Glutamatergic neuron (in vitro differentiated cells): ENCODE measurements around the gene RAD51B. TPM values are rescaled to one million over a fixed set of nuclear protein-coding genes. Genes with fewer than 3 reads are reported as not detected.
"Not testable (repeated sequence)": the region's sequence is repeated elsewhere in the genome, so short reads cannot be mapped to it uniquely, and the experiment has no call there.

ENCODE experiments used
- DNase-seq: peaks from one replicate; pipeline ENCODE4 v3.0.0; 2022
- H3K27ac Mint-ChIP-seq: one replicate; pipeline ENCODE4 v1.8.0; 2020; ENCODE audit warnings: mild to moderate bottlenecking, mixed read lengths, inconsistent platforms; ENCODE audit not compliant: unreplicated experiment
- H3K27me3 Mint-ChIP-seq: one replicate; pipeline ENCODE4 v1.8.0; 2020; ENCODE audit warnings: mild to moderate bottlenecking, moderate library complexity, mixed read lengths, inconsistent platforms; ENCODE audit not compliant: unreplicated experiment
- H3K36me3 Mint-ChIP-seq: one replicate; pipeline ENCODE4 v1.8.0; 2020; ENCODE audit warnings: mild to moderate bottlenecking, mixed read lengths, inconsistent platforms; ENCODE audit not compliant: unreplicated experiment
- H3K4me1 Mint-ChIP-seq: one replicate; pipeline ENCODE4 v1.8.0; 2020; ENCODE audit warnings: mild to moderate bottlenecking, low read depth, mixed read lengths, inconsistent platforms; ENCODE audit not compliant: unreplicated experiment
- H3K4me3 Mint-ChIP-seq: one replicate; pipeline ENCODE4 v1.8.0; 2020; ENCODE audit warnings: mild to moderate bottlenecking, mixed read lengths, inconsistent platforms; ENCODE audit not compliant: unreplicated experiment
- H3K9me3 Mint-ChIP-seq: one replicate; pipeline ENCODE4 v1.8.0; 2020; ENCODE audit warnings: mild to moderate bottlenecking, moderate library complexity, mixed read lengths, inconsistent platforms; ENCODE audit not compliant: unreplicated experiment
- CTCF ChIP-seq: fragments of 200-600 bp; sonication (generic); IDR thresholded peaks from one replicate; pipeline ENCODE4 v1.5.0; 2021; ENCODE audit not compliant: partially characterized antibody, unreplicated experiment
- total RNA-seq: library from RNA; stranded (reverse); fragmentation: NEBNext Ultra II Directional; extraction: Animal tissue kit (Norgen Biotek cat#: 25700); gene quantifications from one replicate; pipeline ENCODE4 v1.2.1, GENCODE V29; 2021; ENCODE audit not compliant: unreplicated experiment

Gene RAD51B
- total RNA-seq, 1 donor from 2014 or later, result 9.7 TPM

GRCh38 chr14:68109132-68109900 is 289.7 kb downstream of the RAD51B start:
- H3K36me3 Mint-ChIP-seq, result no peaks in the 10 kb centered on the region
- no peak overlapping the region for H3K27ac Mint-ChIP-seq
- peaks cover 5% of the 10 kb centered on the region for H3K9me3 Mint-ChIP-seq
- H3K4me1 Mint-ChIP-seq, result peaks cover 9% of the 10 kb centered on the region
- no peak for TF ChIP-seq CTCF
- H3K4me3 Mint-ChIP-seq, result no peak overlapping the region
- no peak for DNase-seq
- no peaks in the 10 kb centered on the region for H3K27me3 Mint-ChIP-seq

GRCh38 chr14:68111097-68111852 is 291.7 kb downstream of the RAD51B start:
- H3K4me1 Mint-ChIP-seq, result peaks cover 9% of the 10 kb centered on the region
- peaks cover 5% of the 10 kb centered on the region for H3K9me3 Mint-ChIP-seq
- H3K4me3 Mint-ChIP-seq, result no peak overlapping the region
- DNase-seq, result no peak
- H3K27ac Mint-ChIP-seq, result peak overlapping the region; percentile 43
- no peak for TF ChIP-seq CTCF
- no peaks in the 10 kb centered on the region for H3K27me3 Mint-ChIP-seq
- H3K36me3 Mint-ChIP-seq, result no peaks in the 10 kb centered on the region

GRCh38 chr14:68111853-68112270 is 292.3 kb downstream of the RAD51B start:
- no peaks in the 10 kb centered on the region for H3K36me3 Mint-ChIP-seq
- H3K4me1 Mint-ChIP-seq, result peaks cover 9% of the 10 kb centered on the region
- DNase-seq, result no peak
- H3K9me3 Mint-ChIP-seq, result peaks cover 5% of the 10 kb centered on the region
- H3K27ac Mint-ChIP-seq, result no peak overlapping the region
- H3K27me3 Mint-ChIP-seq, result no peaks in the 10 kb centered on the region
- no peak for TF ChIP-seq CTCF
- H3K4me3 Mint-ChIP-seq, result no peak overlapping the region

GRCh38 chr14:68112442-68112841 is 292.9 kb downstream of the RAD51B start:
- no peaks in the 10 kb centered on the region for H3K36me3 Mint-ChIP-seq
- peaks cover 5% of the 10 kb centered on the region for H3K9me3 Mint-ChIP-seq
- H3K27me3 Mint-ChIP-seq, result no peaks in the 10 kb centered on the region
- no peak overlapping the region for H3K4me3 Mint-ChIP-seq
- TF ChIP-seq CTCF, result no peak
- DNase-seq, result no peak
- H3K4me1 Mint-ChIP-seq, result peaks cover 9% of the 10 kb centered on the region
- no peak overlapping the region for H3K27ac Mint-ChIP-seq

GRCh38 chr14:68113343-68113930 is 293.9 kb downstream of the RAD51B start:
- H3K36me3 Mint-ChIP-seq, result no peaks in the 10 kb centered on the region
- H3K4me1 Mint-ChIP-seq, result peaks cover 9% of the 10 kb centered on the region
- no peak overlapping the region for H3K4me3 Mint-ChIP-seq
- TF ChIP-seq CTCF, result no peak
- no peak overlapping the region for H3K27ac Mint-ChIP-seq
- H3K9me3 Mint-ChIP-seq, result peaks cover 5% of the 10 kb centered on the region
- no peaks in the 10 kb centered on the region for H3K27me3 Mint-ChIP-seq
- DNase-seq, result no peak

- not testable (repeated sequence) for DNase-seq, H3K4me1 Mint-ChIP-seq, H3K27me3 Mint-ChIP-seq, H3K9me3 Mint-ChIP-seq, H3K4me3 Mint-ChIP-seq, H3K27ac Mint-ChIP-seq, H3K36me3 Mint-ChIP-seq
Measured at GRCh38 chr14:68115952-68116351, 296.4 kb downstream of the RAD51B start.
